Endothelial cell of umbilical vein (primary cell): ENCODE data around the gene ZNF253. TPM values are rescaled to one million over a fixed set of nuclear protein-coding genes. Genes with fewer than 3 reads are reported as not detected.
"Not testable (repeated sequence)": the region's sequence is repeated elsewhere in the genome, so short reads cannot be mapped to it uniquely, and the experiment has no call there.

Experiments used
- BruUV-seq: library from RNA; stranded (reverse); fragments of 400-500 nt; replicated peaks from 2 replicates; lab custom pipeline; 2021; lab: Mats Ljungman, UMichigan
- CTCF ChIA-PET: fragments of 300-600, 350-600 bp; sonication (Branson Sonifier 250); formaldehyde crosslinking; loops from one replicate; lab custom pipeline; 2021; ENCODE audit warnings: antibody characterized with exemption, inconsistent platforms; lab: Charles Lee
- POLR2A ChIA-PET: fragments of 300-600, 350-600 bp; sonication (Branson Sonifier 250); formaldehyde crosslinking; loops from one replicate; lab custom pipeline; 2021; ENCODE audit warnings: antibody characterized with exemption, inconsistent platforms; lab: Charles Lee
- DNase-seq: peaks from one replicate; pipeline ENCODE4 v3.0.0-alpha.2; 2011; ENCODE audit warnings: low read depth, low spot score
- FAIRE-seq: peaks from 2 replicates; lab custom pipeline; 2011; peaks lifted over from hg19 to GRCh38; lab: Jason Lieb, UNC
- H2AFZ ChIP-seq: 2 replicates; pipeline ENCODE4 v1.6.0; 2012; ENCODE audit warnings: low read depth, low read length, control low read depth, inconsistent platforms
- H3K27ac ChIP-seq: 2 replicates; pipeline ENCODE4 v1.5.1; 2011; ENCODE audit warnings: low read depth, mild to moderate bottlenecking, control low read depth, low read length, moderate library complexity; ENCODE audit not compliant: insufficient read depth
- H3K27me3 ChIP-seq, 2 experiments: 2 replicates each; pipeline versions ENCODE4 v1.6.0 to v1.6.1; 2011; ENCODE audit warnings: low read length in 2 of 2, mixed read lengths in 1 of 2; ENCODE audit not compliant: control insufficient read depth in 2 of 2, insufficient read depth in 2 of 2
- H3K36me3 ChIP-seq, 2 experiments: 2 replicates in 1 of 2; 3 replicates in 1 of 2; pipeline ENCODE4 v1.5.1; 2011; ENCODE audit warnings: low read length in 2 of 2, mild to moderate bottlenecking in 1 of 2, moderate library complexity in 1 of 2; ENCODE audit not compliant: control insufficient read depth in 2 of 2, insufficient read depth in 2 of 2; ENCODE audit errors: extremely low read depth in 1 of 2
- H3K4me1 ChIP-seq: 3 replicates; pipeline ENCODE4 v1.5.1; 2011; ENCODE audit warnings: mild to moderate bottlenecking, low read length; ENCODE audit not compliant: control insufficient read depth, insufficient read depth; ENCODE audit errors: extremely low read depth
- H3K4me2 ChIP-seq: 2 replicates; pipeline ENCODE4 v1.6.1; 2011; ENCODE audit warnings: low read length, control low read depth, mixed read lengths; ENCODE audit not compliant: insufficient read depth
- H3K4me3 ChIP-seq, 3 experiments: fragments of 200-600 bp in 1 of 3; sonication (generic), shearing (Covaris generic) in 1 of 3; replicated peaks in 1 of 3; 2 replicates each; pipeline ENCODE4 v1.5.1; 2011 to 2016; ENCODE audit warnings: control low read depth in 3 of 3, low read length in 3 of 3, mild to moderate bottlenecking in 2 of 3, inconsistent platforms in 1 of 3, low read depth in 1 of 3, moderate library complexity in 1 of 3; ENCODE audit not compliant: insufficient read depth in 1 of 3
- H3K79me2 ChIP-seq: 2 replicates; pipeline ENCODE4 v1.6.0; 2012; ENCODE audit warnings: low read length, inconsistent platforms; ENCODE audit not compliant: control insufficient read depth, insufficient read depth
- H3K9ac ChIP-seq: replicated peaks from 2 replicates; pipeline ENCODE3; 2011; ENCODE audit warnings: low read length, control low read depth; ENCODE audit not compliant: insufficient read depth; ENCODE audit errors: extremely low read depth
- H3K9me1 ChIP-seq: replicated peaks from 3 replicates; pipeline ENCODE4 v1.6.0; 2011; ENCODE audit warnings: mild to moderate bottlenecking, low read length; ENCODE audit not compliant: control insufficient read depth, insufficient read depth; ENCODE audit errors: extremely low read depth
- H3K9me3 ChIP-seq: replicated peaks from 2 replicates; pipeline ENCODE4 v1.5.1; 2012; ENCODE audit warnings: low read length, inconsistent platforms; ENCODE audit not compliant: control insufficient read depth, insufficient read depth
- H4K20me1 ChIP-seq: replicated peaks from 2 replicates; pipeline ENCODE3; 2011; ENCODE audit warnings: mild to moderate bottlenecking, low read length; ENCODE audit not compliant: control insufficient read depth, insufficient read depth; ENCODE audit errors: extremely low read depth
- MAX ChIP-seq: IDR thresholded peaks from 2 replicates; pipeline ENCODE4 v1.6.1; 2011; ENCODE audit not compliant: insufficient read depth, insufficient read length
- POLR2A ChIP-seq: IDR thresholded peaks from 2 replicates; pipeline ENCODE4 v1.6.1; 2012; ENCODE audit warnings: low read depth, mild to moderate bottlenecking, control low read depth, low read length
- dilution Hi-C: fragments of 300-500 bp; cut with MboI; formaldehyde crosslinking; loops from one replicate; pipeline ENCODE4 v1.15.0; 2019; ENCODE audit warnings: low sequenced_read_pairs; ENCODE audit not compliant: extremely low pct_ligation_motif_present
- intact Hi-C: fragments of 100-400 bp; cut with micrococcal nuclease; formaldehyde crosslinking; loops from one replicate; pipeline ENCODE4 v1.10.0; 2022
- polyA plus RNA-seq, 4 experiments: library from polyadenylated mRNA; depleted of rRNA in 3 of 4; stranded (reverse) in 3 of 4; unstranded in 1 of 4; fragments of >200 nt; gene quantifications; 2 replicates each; pipeline versions ENCODE4 v1.2.1 to v1.2.3, GENCODE V29; 2011 to 2012; ENCODE audit warnings: missing spikeins in 1 of 4
- total RNA-seq: library from RNA; stranded (reverse); gene quantifications from 2 replicates; pipeline ENCODE4 v1.2.3, GENCODE V29; 2021

ZNF253 gene
- total and polyA plus RNA-seq, 2 donors (not counting 3 experiments of a cell fraction or from before 2014, with no cell fraction given): 0.86 to 8.4 TPM

GRCh38 chr19:19914596-19914995 lies 48.9 kb downstream of the ZNF253 start:
- Histone ChIP-seq H3K27me3 (no peaks in the 10 kb centered on the region), H2AFZ (no peak overlapping the region), H3K4me2 (no peak overlapping the region), H3K4me3 (no peak overlapping the region), H3K4me1 (no peaks in the 10 kb centered on the region), H3K79me2 (peaks cover 2% of the 10 kb centered on the region), H3K9me3 (no peaks in the 10 kb centered on the region), H3K9me1 (no peaks in the 10 kb centered on the region), H3K27ac (no peak overlapping the region), H3K36me3 (no peaks in the 10 kb centered on the region), H3K9ac (no peak overlapping the region), H4K20me1 (no peaks in the 10 kb centered on the region)
- no peak for TF ChIP-seq MAX
- TF ChIP-seq POLR2A: no peak
- DNase-seq: no peak
- dilution Hi-C loops (no loop called here), intact Hi-C loops (no loop called here)
- POLR2A ChIA-PET: no interaction called here
- no peak for FAIRE-seq
- no TSS peak for BruUV-seq
- CTCF ChIA-PET: no interaction called here

GRCh38 chr19:19930417-19930816 lies 64.7 kb downstream of the ZNF253 start:
- H2AFZ ChIP-seq, H3K36me3 ChIP-seq, BruUV-seq, H3K27me3 ChIP-seq, H4K20me1 ChIP-seq, H3K9me3 ChIP-seq, H3K9me1 ChIP-seq, intact Hi-C loops, FAIRE-seq, H3K79me2 ChIP-seq, H3K4me1 ChIP-seq, dilution Hi-C loops, H3K4me3 ChIP-seq, H3K27ac ChIP-seq, DNase-seq, H3K9ac ChIP-seq, H3K4me2 ChIP-seq, POLR2A ChIA-PET: not testable (repeated sequence)
- CTCF ChIA-PET: interaction anchor here (1.1 kb wide), 1 partner anchor 29 kb away, joined by 3 read pairs; the partner anchor contains the start of gene ZNF93

- H3K4me2 ChIP-seq, BruUV-seq, H3K9me3 ChIP-seq, H3K9ac ChIP-seq, H3K79me2 ChIP-seq, POLR2A ChIA-PET, intact Hi-C loops, H3K27me3 ChIP-seq, dilution Hi-C loops, DNase-seq, H3K27ac ChIP-seq, H3K4me3 ChIP-seq, H3K36me3 ChIP-seq, H3K4me1 ChIP-seq, H3K9me1 ChIP-seq, FAIRE-seq, H4K20me1 ChIP-seq, CTCF ChIA-PET, H2AFZ ChIP-seq: not testable (repeated sequence)
Measured at GRCh38 chr19:19933432-19934314, 68.0 kb downstream of the ZNF253 start.
